ENCODE measurements around the gene CALN1.

DNA sequence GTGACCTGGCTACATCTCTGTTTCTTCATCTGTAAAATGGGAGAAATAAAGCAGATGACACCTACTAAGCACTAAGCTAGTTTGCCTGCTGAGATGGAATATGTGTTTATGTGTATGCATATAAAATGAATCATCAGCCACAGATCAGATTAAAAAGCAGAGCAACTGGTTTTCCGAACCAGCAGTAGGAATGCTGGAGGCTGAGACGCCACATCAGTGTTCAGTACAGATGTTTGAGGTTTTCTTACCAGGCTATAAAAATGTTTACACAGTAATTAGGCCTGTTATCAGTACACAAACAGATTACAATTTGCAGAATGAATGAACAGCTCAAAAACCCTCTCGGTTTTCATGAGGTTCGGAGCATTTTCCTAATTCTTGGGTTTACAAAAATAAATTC lies 85.8 kb downstream of the CALN1 start:
- TF ChIP-seq, protein P1, sequence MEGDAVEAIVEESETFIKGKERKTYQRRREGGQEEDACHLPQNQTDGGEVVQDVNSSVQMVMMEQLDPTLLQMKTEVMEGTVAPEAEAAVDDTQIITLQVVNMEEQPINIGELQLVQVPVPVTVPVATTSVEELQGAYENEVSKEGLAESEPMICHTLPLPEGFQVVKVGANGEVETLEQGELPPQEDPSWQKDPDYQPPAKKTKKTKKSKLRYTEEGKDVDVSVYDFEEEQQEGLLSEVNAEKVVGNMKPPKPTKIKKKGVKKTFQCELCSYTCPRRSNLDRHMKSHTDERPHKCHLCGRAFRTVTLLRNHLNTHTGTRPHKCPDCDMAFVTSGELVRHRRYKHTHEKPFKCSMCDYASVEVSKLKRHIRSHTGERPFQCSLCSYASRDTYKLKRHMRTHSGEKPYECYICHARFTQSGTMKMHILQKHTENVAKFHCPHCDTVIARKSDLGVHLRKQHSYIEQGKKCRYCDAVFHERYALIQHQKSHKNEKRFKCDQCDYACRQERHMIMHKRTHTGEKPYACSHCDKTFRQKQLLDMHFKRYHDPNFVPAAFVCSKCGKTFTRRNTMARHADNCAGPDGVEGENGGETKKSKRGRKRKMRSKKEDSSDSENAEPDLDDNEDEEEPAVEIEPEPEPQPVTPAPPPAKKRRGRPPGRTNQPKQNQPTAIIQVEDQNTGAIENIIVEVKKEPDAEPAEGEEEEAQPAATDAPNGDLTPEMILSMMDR (IDR thresholded peaks at IDR 0.05): no peak
- TF ChIP-seq POLR2AphosphoS5 (IDR thresholded peaks at IDR 0.05): no peak

All from gastroesophageal sphincter (tissue), 3 donors.